ENCODE measurements around the gene MKRN2OS. TPM values are rescaled to one million over a fixed set of nuclear protein-coding genes. Genes with fewer than 3 reads are reported as not detected.

MKRN2OS gene
- polyA plus RNA-seq, 3 donors: 1.1 to 2.8 (median 1.4) TPM

Other genes with a start within 250 kb of the MKRN2OS start
- gene TSEN2, start 61.0 kb downstream of the MKRN2OS start, polyA plus RNA-seq (ENCODE audit: insufficient read length in 3 of 3): 10 to 100 TPM; 23.3 to 31.5 (median 24.0) TPM
- 10 to 100 TPM; 42.8 to 50.5 (median 44.6) TPM for gene MKRN2, start 11.6 kb upstream of the MKRN2OS start, polyA plus RNA-seq (ENCODE audit: insufficient read length in 3 of 3)
- gene RAF1, start 118.6 kb upstream of the MKRN2OS start, polyA plus RNA-seq (ENCODE audit: insufficient read length in 3 of 3): 100 to 1,000 TPM; 108 to 137 (median 117) TPM
- 1 to 10 TPM; 1.3 to 1.8 (median 1.8) TPM for gene TMEM40, start 213.8 kb upstream of the MKRN2OS start, polyA plus RNA-seq (ENCODE audit: insufficient read length in 3 of 3)